ENCODE data around the gene TEKT5. TPM values are rescaled to one million over a fixed set of nuclear protein-coding genes. Genes with fewer than 3 reads are reported as not detected.
"Not testable (repeated sequence)": the region's sequence is repeated elsewhere in the genome, so short reads cannot be mapped to it uniquely, and the experiment has no call there.

Gene TEKT5
- total RNA-seq, 4 donors from 2014 or later: not detected

GRCh38 chr16:10684511-10685151, 10.1 kb downstream of the TEKT5 start:
- no peak for DNase-seq (ENCODE audit: low spot score)
- no peak for TF ChIP-seq CTCF (IDR thresholded peaks at IDR 0.05)
- ATAC-seq (ENCODE audit: low FRiP score): no peak

GRCh38 chr16:10683170-10683569, 11.6 kb downstream of the TEKT5 start:
- TF ChIP-seq CTCF (IDR thresholded peaks at IDR 0.05): no peak
- no peak for ATAC-seq (ENCODE audit: low FRiP score)
- DNase-seq (ENCODE audit: low spot score): no peak

- TF ChIP-seq CTCF (IDR thresholded peaks at IDR 0.05): no peak
- DNase-seq (ENCODE audit: low spot score): no peak
Observed at GRCh38 chr16:10682604-10683003, 12.1 kb downstream of the TEKT5 start.

GRCh38 chr16:10681310-10682308, 13.1 kb downstream of the TEKT5 start:
- ATAC-seq (ENCODE audit: low FRiP score) (no peak), DNase-seq (ENCODE audit: low spot score) (no peak)
- no peak for TF ChIP-seq CTCF (IDR thresholded peaks at IDR 0.05)

More at GRCh38 chr16:10682604-10683003, 12.1 kb downstream of the TEKT5 start:
- no peak for ATAC-seq (ENCODE audit: low FRiP score)

- TF ChIP-seq CTCF (IDR thresholded peaks at IDR 0.05): no peak
- no peak for DNase-seq (ENCODE audit: low spot score)
- ATAC-seq (ENCODE audit: low FRiP score): no peak
Observed at GRCh38 chr16:10679921-10680320, 14.8 kb downstream of the TEKT5 start.

GRCh38 chr16:10679441-10679840, 15.3 kb downstream of the TEKT5 start:
- not testable (repeated sequence) for ATAC-seq (ENCODE audit: low FRiP score); DNase-seq (ENCODE audit: low spot score)

GRCh38 chr16:10678655-10679054, 16.1 kb downstream of the TEKT5 start:
- no peak for ATAC-seq (ENCODE audit: low FRiP score)
- no peak for TF ChIP-seq CTCF (IDR thresholded peaks at IDR 0.05)
- no peak for DNase-seq (ENCODE audit: low spot score)

Measured in omental fat pad (tissue), 4 donors.